Stimulated activated CD4-positive, alpha-beta T cell treated with anti-CD3 and anti-CD28 coated beads, TNF-alpha, amount 100 ng/mL, for 4 hours (primary cell): Measurements from ENCODE around the gene DNAJC21.

Experiments used
- DNase-seq, 3 experiments: peaks; one replicate each; pipeline ENCODE4 v3.0.0-alpha.2; 2020; ENCODE audit warnings: low read depth in 3 of 3

DNAJC21 gene

DNA sequence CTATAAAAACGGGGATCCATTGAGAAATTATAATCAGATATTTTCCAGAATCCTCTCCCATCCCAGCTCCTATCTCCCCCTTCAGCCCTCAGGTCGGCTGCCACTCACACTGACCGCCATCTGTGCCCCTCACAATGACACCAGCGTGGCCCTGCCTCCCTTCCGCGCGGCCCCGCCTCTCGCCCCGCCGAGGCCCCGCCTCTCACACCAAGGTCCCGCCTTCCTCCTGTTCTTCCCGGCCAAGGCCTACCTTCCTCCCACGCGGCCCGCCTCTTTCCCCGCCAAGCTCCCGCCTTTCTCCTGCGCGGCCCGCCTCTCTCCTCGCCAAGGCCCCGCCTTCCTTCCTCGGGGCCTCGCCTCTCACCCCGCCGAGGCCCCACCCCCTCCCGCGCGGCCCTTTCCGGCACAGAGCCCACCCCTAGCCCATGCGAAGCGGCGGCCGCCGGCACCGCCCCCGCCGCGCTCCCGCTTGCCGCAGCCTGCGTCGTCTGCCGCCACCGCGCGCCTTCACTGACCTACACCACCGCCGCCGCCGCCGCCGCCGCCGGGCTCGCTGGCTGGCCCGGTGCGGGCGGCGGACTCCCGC is at the start of gene DNAJC21:
Gene DNAJC21, plus strand, starts transcription at position 426 of the 586 bp plus-strand sequence. CDS start 261 bp downstream, outside the sequence.
- peak; percentile 97 to 98 (median 98) for DNase-seq

DNA sequence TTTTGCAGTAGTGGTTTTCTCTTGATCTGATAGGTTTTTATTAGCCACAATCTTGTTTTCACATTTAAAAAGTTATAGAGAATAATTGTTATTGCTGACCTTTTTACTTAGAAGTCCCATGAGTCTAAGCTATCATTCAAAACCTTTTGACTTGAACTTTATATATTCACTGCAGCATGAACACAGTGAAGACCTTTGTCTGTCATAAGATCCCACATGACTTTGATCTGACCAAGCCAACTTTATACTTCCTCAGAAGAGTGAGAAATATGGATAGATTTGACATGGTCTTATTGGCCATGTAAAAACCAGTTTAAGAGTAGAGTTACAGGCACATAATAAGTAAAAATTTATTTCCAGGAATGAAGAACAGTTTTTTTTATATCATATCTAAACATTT is 48.1 kb upstream of the DNAJC21 start:
- DNase-seq, result no peak

DNA sequence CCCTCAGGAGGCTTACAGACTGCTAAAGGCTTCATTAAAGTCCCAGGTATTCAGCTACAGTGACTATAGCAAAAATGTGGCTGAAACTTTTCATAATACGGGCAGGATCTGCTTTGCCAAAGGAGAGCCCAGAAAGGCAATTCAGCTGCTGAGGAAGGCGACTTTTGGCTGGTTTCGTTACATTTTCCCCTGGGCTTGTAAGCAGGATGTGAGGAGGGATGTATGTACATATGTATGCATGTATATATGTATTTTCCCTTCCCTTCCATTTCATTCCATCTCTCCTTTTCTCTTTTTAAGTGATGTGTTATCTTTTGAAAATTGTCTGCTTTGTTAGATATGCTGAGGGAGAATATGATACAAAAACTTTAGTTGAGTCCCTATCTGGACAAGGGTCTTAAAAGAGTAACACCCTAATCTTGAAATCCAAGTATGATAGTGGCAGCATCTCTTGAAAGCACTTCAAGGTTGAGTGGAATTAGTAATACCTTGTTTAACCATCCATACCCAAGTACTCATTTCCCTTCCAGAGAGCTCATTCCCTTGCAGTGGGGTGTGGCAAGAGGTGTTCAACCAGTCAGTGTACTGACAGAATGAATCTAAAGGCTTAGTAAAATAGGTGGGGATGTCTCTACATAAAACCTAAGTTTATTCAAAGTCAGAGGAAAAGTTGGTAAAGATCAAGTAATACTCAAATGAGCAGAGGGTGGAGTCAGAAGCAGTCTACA is 42.8 kb upstream of the DNAJC21 start:
- DNase-seq, result no peak

- DNase-seq, result no peak
Measured at GRCh38 chr5:34889394-34889793, 40.0 kb upstream of the DNAJC21 start.

GRCh38 chr5:34891981-34892380 is 37.4 kb upstream of the DNAJC21 start:
- no peak for DNase-seq

DNA sequence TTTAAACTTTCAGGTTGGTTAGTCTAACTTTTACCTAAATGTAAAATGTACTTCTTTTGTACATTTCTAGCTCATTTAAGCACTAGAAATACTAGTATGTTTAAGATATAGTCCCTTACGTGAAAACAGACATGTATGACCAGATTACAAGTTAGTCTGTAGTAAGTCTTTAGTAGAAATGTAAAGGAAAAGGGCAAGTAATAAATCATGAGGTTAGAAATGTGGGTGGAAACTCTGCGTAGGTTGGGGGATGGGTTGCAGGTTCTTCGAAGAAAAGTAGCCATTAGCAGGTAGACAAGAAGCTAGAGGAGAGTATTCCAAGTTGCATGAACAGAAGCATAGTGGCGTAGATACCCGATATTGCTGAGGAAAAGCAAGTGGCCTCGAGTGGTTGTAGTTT is 36.9 kb upstream of the DNAJC21 start:
- no peak for DNase-seq

DNA sequence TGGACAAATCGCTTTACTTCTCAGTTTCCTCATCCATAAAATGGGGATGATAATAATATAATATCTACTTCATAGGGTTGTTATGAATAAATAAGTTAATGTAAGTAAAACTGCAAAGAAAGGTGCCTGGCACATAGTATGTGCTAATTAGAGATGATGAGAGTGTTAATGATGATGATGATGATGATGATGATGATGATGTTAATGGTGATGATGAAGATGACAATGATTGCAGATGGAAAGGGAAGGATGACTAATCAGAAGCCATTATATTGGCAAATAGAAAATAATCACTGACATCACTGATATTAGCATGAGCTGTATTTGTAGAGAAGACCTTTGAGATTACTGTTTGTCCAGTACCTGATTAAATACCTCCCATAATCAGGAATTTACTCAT is 34.6 kb upstream of the DNAJC21 start:
- DNase-seq, result no peak

DNA sequence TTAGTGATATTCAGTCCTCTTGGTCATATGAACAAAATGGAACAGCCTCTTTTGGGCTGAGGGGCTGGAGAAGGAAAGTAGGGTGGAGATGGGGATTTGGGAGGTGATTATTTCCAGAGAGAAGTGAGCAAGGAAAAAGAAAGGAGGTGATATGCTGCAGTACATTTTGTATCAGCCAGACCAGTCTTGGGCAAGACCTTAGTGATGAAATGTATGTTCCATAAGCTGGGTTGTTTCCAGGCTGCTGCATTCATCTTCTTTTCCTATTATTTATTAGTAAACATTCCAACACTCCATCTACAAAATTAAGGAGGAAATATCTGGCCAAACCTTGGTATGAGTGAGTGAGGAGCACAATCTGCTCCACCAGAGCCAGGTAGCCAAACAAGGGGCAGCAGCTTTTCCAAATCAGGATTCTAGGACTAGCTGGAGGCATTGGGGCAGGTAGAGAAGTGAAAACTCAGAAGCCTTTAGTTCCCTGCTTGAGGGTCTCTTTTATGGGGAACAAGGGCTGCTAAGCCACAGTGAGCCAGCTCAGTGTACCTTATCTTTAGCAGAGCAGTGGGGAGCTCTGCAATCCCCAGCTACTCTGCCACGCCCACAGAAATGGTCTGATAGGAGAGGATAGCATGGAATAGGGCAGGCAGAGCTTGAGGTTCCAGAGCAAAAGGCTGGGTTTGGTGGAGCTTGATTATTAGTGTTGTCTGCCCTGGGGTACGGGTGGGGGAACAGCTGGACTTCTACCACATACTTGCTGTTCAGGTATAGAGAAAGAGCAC is 33.5 kb upstream of the DNAJC21 start:
- DNase-seq, result no peak

DNA sequence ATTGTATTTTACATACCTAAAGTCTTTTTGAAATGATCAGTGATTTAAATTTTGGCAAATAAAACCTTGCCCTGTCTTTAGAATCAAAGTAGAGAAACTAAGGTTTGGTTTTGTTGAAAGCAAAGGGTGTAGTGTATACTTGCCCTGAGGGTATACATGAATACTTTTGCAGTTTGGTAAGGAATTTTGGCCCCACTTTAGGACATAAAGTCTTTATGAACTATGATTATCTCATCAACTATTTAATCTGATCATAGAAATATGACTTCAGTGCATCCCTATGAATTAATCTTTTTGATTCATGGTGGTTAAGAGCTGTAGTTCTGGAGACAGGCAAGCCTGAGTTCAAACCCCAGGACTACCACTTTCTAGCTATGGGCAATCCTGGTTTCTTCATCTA is 31.7 kb upstream of the DNAJC21 start:
- no peak for DNase-seq

- DNase-seq, result peak in 2 of 3 experiments; percentile 27 to 37
Measured at GRCh38 chr5:34898258-34898895, 31.0 kb upstream of the DNAJC21 start.

DNA sequence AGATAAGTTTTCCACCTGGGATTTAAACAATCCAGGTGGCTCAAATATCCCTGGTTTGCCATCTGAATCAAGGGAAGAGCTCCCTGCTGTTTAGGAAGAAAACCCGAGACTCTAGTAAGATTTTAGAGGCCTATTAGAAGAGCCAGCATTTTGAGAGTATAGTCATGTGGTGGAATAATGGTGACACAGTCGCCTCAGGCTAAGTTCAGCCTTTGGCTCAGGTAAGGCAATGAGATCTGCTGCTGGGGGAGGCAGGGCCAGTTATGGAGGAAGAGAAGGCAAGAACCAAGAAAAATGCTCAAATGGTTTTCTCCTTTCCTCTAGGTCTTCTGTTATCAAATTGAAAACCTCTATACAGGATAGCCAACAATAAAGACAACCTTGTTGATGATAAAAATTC is 30.3 kb upstream of the DNAJC21 start:
- DNase-seq, result no peak

- DNase-seq, result no peak
Measured at GRCh38 chr5:34900652-34901051, 28.7 kb upstream of the DNAJC21 start.

GRCh38 chr5:34903260-34903659 is 26.1 kb upstream of the DNAJC21 start:
- DNase-seq, result no peak

DNA sequence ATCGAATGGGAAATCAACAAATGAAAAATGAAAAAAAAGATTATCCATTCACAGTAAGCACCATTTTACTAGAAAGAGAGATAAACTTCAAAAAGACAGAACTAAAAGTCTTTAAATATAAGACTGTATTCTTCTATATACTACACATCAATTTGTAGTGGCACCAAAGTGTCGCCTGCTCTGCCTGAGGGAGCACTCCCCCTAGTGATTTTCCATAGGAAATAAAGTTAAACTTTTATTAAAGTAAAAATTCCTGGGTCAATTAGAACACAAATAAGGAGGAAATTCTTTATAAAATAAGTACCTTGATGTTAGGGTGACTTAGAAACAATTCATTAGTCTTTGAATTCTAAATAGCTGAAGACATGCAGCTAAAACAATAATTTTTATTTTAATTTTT is 23.8 kb upstream of the DNAJC21 start:
- DNase-seq, result no peak

DNA sequence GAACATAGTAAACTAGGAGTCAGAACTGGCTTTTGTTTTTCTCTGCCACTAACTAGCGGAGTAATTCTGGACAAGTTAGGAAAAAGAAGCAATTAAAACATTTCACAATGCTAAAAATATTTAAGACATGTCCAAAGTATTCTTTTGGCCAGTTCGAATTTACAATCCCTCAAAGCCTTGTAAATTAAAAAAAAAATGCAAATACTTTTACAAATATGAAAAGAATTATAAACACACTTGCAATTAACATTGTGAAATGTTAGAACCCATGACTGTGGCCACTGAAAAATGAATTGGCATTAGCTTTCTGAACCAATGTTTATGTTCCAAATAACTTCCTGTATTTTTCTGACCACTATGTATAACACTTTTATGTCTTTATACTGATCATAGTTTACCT is 16.3 kb upstream of the DNAJC21 start:
- no peak for DNase-seq

GRCh38 chr5:34914671-34915138 is 14.7 kb upstream of the DNAJC21 start:
- DNase-seq, result peak in 1 of 3 experiments; percentile 1

DNA sequence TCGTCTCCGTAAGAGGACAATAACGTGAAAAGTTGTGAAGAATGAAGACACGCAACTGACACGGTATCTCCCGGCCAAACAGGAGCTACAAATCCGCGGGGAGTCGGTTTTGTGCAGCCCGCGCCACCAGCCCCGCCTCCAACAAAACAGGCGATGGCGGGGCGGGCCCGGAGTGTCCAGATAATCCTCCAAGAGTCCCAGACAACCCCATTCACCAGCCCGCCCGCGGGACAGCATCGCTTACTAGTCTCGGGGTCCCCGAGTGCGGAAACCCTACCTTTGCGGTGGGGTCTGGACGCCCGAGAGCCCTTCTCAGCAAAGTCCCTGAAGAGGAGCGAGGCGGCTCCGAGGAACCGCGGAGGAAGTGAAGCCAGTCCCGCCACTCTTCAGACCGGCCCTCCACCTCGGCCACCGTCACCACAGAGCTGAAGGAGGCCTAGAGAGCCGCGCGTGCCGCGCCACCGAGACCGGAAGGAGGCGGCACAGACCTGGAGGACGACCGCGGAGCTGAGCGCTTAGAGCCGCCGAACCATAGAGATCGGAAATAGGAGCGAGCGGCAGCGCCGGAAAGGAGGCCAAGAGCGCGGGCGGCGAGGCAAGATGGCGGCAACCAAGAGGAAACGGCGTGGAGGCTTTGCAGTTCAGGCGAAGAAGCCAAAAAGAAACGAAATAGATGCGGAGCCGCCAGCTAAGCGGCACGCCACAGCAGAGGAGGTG is 14.1 kb upstream of the DNAJC21 start, which contains the start of the genes BRIX1 and RAD1:
Gene BRIX1, plus strand, starts transcription at position 573 of the 717 bp plus-strand sequence. Its CDS starts 28 bp downstream, at position 601.
Gene RAD1, minus strand, starts transcription at position 366 of the 717 bp plus-strand sequence. CDS start 612 bp downstream, outside the sequence.
- DNase-seq, result peak; percentile 81 to 89 (median 88)

- peak in 2 of 3 experiments; percentile 1 to 6 for DNase-seq
Measured at GRCh38 chr5:34915856-34916192, 13.5 kb upstream of the DNAJC21 start.

DNA sequence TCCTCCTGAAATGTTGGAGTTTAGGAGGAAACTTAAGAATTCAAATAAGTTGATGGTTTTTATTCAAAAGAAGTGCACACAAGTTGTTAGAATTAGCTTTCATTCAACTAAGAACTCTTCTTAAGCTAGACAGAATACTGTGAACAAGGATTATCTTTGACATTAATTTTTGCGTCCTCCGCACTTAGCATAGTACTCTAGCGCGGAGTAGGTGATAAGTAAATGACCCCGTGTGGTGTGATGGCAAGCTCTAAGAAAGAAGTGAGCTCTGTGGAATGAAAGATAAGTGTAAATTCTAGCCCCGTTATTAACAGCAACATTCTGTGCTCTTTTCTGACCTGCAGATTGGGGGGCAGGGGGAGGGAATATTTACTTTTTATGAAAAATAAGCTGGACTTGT is 12.8 kb upstream of the DNAJC21 start:
- no peak for DNase-seq

GRCh38 chr5:34918025-34918424 is 11.3 kb upstream of the DNAJC21 start:
- DNase-seq, result no peak

GRCh38 chr5:34919077-34919476 is 10.3 kb upstream of the DNAJC21 start:
- DNase-seq, result no peak
